ENCODE results near the gene FBXL13.

The FBXL13 gene

DNA sequence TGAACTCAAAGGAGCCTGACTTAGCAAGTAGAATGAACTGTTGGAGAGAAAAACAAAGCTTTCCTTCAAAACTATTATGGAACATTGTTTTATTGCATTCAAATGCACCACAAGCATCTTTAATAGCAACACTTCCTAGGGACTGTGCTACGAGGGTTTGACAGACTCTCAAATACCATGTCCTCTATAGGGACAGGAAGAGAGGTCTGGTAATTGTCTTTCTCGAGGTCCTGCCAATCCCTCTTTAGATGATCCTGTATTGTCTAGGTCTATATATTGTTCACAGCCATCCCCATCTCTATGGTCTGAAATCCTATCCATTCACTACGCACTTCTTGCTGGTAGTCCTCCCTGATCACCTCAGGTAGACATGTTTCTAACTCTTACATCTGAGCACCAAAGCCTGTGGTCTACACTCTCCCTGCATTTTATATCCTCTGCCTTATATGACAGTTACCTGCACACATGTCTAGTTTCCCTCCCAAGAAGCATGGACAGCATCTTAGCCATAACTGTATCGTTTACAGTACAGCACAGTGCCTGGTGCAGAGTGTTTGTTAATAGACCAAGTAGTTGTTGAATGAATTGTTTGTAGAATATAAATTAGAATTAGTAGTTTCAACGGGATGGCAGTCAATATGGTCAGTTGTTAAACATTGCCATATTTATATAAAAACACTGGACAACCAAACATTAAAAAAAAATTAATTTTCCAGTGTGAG is 183.5 kb downstream of the FBXL13 start:
- DNase-seq: no peak

DNA sequence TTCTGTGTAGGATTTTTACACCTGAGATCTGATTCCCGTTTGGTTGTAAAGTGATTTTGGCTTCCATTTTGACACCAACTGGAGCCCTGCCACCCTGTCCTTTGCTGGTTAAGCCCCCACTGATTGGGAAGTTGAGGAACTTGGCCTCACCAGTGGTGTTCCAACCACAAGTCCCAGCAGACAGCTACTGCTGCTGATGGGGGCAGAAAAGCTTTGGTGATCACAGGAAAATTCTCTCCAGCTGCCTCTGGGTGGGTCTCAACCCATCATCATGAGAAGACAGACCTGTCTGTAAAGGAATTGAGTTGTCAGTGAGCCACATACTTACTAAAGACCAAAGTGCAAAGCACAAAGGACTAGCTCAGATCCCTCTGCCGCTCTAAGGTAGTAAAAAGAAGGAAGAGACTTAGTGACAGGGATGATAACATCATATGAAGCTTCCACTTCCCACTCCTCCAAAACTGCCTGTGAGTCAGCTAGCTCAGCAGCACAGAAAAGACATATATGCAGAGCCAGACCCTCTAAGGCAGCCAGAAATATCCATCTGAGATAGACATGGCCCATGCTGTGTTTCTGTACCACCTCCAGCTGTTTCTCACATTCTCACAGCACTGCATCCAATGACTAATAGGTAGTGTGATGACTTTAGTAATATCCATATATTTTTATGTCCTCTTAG is 184.2 kb downstream of the FBXL13 start:
- no peak for DNase-seq

- no peak for DNase-seq
Measured at GRCh38 chr7:102889851-102890250, 184.7 kb downstream of the FBXL13 start.

DNA sequence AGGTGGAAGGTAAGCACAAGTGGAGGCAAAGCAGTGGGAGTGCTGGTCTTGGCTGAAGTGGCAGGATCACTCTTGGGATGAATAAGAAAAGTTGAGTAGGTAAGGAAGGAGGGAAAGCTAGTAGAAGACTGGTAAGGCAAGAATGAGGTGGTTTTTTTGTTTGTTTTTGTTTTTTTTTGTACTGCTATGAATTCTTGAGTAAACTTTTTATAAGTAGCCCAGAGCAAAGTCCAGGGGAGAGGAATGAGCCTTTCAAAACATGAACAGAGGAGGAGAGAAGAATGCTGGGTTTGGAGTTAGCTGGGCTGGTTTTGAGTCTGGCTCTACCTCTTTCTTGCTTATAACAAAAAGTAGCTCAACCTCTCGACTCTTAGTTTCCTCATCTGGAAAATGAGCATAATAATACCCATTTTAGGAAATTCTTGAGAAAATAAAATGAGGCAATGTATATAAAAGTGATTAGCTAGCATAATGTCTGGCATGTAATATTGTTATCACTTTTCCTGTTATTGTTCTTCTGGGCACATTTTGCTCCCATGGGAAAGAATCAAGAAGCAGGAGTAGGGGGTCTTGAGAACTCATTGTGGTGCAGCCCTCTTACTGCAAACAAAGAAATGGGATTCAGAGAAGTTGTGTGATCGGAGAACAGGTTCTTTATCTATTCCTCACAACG is 185.9 kb downstream of the FBXL13 start:
- DNase-seq: no peak

DNA sequence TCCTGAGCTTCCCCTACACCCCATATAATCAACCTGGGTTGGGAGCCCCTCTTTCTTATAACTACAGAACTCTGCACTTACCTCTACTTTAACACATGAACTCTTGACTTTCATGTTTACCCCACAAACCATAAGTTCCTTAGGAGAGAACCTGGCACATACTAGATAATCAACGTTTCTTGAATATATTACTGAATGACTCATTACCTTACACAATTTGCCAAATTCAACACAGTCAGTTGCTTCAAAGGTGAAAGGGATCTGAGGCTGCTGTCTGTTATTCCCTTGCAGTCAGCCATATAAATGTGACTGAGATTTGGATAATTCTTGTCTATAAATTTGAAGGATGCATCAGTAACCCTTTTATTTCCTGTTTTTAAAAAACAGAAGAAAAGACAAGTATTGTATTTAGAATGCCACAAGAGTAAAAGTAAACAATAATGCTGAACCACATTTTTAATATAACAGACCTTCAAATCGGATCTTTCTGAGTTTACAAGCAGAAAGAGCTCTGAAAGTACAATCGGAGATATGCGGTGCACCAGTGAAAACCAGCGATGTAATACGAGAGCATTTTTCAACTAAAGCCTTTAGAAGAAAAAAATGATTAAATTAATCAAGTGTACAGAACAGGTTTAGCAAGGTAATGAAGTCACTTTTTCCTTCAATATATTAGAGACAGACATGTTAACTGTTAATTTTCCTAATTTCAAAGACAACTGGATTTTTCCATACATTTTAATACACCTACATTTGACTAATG is 191.3 kb downstream of the FBXL13 start:
- no peak for DNase-seq

GRCh38 chr7:102875700-102876295 is 198.8 kb downstream of the FBXL13 start:
- peak; percentile 42 to 51 for DNase-seq

- no peak for DNase-seq
Measured at GRCh38 chr7:102874966-102875365, 199.6 kb downstream of the FBXL13 start.

- DNase-seq: no peak
Measured at GRCh38 chr7:102874166-102874829, 200.3 kb downstream of the FBXL13 start.

DNA sequence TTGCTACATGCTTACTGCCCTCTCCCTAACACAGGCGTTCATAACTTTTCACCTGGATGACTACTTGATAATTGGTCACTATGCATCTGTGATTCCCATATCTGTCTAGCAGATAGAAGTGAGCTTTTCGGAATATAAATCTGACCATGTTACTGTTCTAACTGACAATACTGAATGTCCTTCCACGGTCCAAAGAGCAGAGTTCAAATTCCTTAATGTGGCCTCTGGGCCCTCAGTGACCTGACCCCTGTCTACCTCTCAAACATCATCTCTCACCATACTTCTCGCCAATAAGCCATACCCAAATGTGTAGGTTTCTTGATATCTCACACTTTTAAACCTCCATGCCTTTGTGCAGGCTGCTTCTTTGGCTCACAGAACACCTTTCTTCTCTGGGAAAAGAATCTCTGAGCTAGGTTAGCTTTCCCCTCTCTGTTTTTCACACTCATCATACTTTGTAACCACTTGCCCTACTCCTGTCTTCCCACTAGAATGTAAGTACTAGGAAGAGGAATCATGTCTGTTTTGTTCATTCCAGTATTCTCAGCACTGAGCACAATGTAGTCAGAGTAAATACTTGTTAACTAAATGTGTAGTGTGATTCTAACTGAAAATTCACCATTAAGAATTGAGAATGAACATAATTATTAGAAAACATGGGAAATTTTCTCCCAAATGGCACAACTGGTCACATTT is 201.0 kb downstream of the FBXL13 start:
- DNase-seq: no peak

GRCh38 chr7:102872460-102872859 is 202.1 kb downstream of the FBXL13 start:
- no peak for DNase-seq

DNA sequence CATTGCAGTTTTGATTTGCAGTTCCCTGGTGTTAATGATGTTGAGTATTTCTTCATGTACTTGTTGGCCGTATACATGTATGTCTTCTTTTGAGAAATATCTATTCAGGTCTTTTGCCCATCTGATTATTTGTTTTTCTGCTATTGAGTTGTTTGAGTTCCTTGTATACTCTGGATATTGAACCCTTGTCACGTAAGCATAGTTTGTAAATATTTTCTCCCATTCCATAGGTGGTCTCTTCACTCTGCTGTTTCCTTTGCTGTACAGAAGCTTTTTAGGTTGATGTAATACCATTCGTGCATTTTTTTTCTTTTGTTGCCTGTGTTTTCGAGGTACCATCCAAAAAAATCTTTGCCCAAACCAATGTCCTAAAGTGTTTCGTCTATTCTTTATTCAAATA is 205.4 kb downstream of the FBXL13 start:
- no peak for DNase-seq

DNA sequence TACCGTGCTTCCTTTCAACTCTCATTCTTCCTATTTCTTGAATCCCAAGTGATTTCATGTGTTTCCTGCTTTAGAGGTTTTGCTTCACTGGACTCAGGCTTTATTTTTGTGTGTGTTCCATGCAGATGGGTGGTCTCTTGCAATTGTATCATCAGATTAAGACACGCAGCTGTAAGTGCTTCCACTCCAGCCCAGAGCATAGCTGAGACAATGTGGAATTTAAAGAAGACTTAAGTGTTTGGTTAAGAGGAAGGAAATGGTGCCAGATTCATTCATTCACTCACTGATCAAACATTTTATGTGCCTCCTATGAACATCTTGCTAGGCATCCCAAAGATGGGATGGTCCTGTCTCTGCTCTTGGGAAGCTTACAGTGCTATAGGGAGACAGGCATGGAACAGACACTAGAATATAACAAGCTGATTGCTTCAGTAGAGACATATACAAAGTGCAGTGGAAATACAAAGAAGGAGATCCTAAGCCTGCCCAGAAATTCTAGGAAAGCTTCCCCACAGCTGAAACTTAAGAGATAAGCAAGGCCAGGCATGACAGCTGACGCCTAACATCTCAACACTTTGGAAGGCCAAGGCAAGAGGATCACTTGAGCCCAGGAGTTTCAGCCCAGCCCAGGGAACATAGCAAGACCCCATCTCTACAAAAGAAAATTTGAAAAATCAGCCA is 207.9 kb downstream of the FBXL13 start:
- DNase-seq: no peak

- no peak for DNase-seq
Measured at GRCh38 chr7:102864958-102865357, 209.6 kb downstream of the FBXL13 start.

- DNase-seq: no peak
Measured at GRCh38 chr7:102860351-102860811, 214.2 kb downstream of the FBXL13 start.

DNA sequence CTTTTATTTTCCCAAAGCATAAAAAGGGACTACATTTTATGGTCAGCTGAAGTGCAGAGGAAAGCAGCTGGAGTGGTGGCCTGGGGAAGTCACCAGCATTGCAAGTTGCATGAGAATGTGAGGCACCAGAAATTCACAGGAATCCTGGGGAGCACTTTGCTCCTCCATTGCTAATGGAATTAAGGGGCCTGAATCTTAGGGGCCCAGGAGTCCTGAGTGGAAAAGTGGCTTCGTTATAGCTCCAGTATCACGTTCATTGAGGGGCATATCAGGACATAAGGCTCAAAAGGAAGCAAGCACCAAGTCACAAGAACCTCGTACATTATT is 214.8 kb downstream of the FBXL13 start:
- DNase-seq: no peak

GRCh38 chr7:102859084-102859798 is 215.4 kb downstream of the FBXL13 start:
- DNase-seq: no peak

DNA sequence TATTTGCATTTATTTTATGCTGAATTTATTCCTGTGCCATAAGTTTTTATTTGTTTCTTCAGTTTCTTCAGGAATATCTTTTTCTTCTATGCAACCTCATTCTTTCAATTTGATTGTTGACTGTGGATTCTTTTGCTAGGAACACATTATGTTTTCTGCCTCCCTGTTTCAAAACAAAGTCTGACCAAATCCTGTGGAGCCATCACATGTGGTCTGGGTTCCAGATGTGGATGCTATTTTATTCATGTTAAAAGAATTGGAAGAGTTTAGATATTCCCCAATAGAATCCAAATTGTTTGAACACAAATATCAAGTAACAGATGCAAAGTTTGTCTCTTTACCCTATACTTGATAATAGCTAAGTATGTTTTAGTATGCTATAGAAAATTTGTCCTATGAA is 218.6 kb downstream of the FBXL13 start:
- no peak for DNase-seq

- DNase-seq: no peak
Measured at GRCh38 chr7:102849538-102849937, 225.1 kb downstream of the FBXL13 start.

DNA sequence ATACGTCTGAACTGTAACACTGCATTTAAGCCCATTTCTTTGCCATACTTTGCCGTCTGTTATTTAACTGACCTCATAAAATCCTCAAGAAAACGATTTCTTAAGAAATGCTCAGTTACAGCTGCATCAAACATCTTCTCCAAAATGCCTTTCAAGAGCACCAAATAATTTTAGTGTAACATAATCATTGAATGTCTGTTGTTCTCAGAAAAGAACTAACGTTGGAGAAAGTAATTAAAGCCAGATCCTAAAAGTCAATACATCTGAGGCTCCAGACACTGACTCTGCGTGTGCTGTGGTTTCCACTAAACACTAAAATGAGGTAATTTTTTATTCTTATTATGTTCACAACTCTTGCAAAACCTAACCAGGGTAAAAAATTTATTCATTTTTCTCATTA is 225.5 kb downstream of the FBXL13 start:
- DNase-seq: no peak

- no peak for DNase-seq
Measured at GRCh38 chr7:102845346-102845745, 229.2 kb downstream of the FBXL13 start.
